Activated CD4-positive, alpha-beta T cell treated with anti-CD3 and anti-CD28 coated beads, Interleukin-2, amount 10 ng/mL, durations not matched to agents 7 days and 5 days (primary cell): Measurements from ENCODE around the gene PLXDC1. TPM values are rescaled to one million over a fixed set of nuclear protein-coding genes. Genes with fewer than 3 reads are reported as not detected.

Source experiments
- CTCF ChIA-PET: fragments of 350-600 bp; sonication (Branson Sonifier 250); formaldehyde crosslinking; loops from one replicate; lab custom pipeline; 2021; ENCODE audit warnings: antibody characterized with exemption; lab: Charles Lee
- POLR2A ChIA-PET: fragments of 350-600 bp; sonication (Branson Sonifier 250); formaldehyde crosslinking; loops from one replicate; lab custom pipeline; 2021; ENCODE audit warnings: antibody characterized with exemption; lab: Charles Lee
- DNase-seq: peaks from one replicate; pipeline ENCODE4 v3.0.0-alpha.2; 2020
- H3K27ac Mint-ChIP-seq: one replicate; pipeline ENCODE4 v1.8.0; 2021; ENCODE audit warnings: mild to moderate bottlenecking, moderate library complexity, mixed read lengths
- H3K27me3 Mint-ChIP-seq: one replicate; pipeline ENCODE4 v1.8.0; 2021; ENCODE audit warnings: mixed read lengths
- H3K36me3 Mint-ChIP-seq: one replicate; pipeline ENCODE4 v1.8.0; 2021; ENCODE audit warnings: low read depth, mixed read lengths
- H3K4me1 Mint-ChIP-seq: one replicate; pipeline ENCODE4 v1.8.0; 2021; ENCODE audit warnings: mixed read lengths
- H3K4me3 Mint-ChIP-seq: one replicate; pipeline ENCODE4 v1.8.0; 2021; ENCODE audit warnings: mild to moderate bottlenecking, moderate library complexity, mixed read lengths
- H3K9me3 Mint-ChIP-seq: one replicate; pipeline ENCODE4 v1.8.0; 2021; ENCODE audit warnings: mixed read lengths
- total RNA-seq, 2 experiments: library from RNA; stranded (reverse); gene quantifications; one replicate each; pipeline ENCODE4 v1.2.3, GENCODE V29; 2021

Gene PLXDC1
- total RNA-seq, 2 experiments from 2014 or later: 6.0 to 6.3 TPM

- POLR2A ChIA-PET: no interaction called here
- no peaks in the 10 kb centered on the region for H3K36me3 Mint-ChIP-seq
Measured at GRCh38 chr17:39114723-39115122, 36.7 kb downstream of the PLXDC1 start.

GRCh38 chr17:39113871-39114270 lies 37.6 kb downstream of the PLXDC1 start:
- no peak for DNase-seq
- H3K36me3 Mint-ChIP-seq: no peaks in the 10 kb centered on the region
- no peaks in the 10 kb centered on the region for H3K27me3 Mint-ChIP-seq
- H3K4me3 Mint-ChIP-seq: no peak overlapping the region
- no peaks in the 10 kb centered on the region for H3K9me3 Mint-ChIP-seq
- ChIA-PET POLR2A (no interaction called here), CTCF (interaction anchor here (0.6 to 1.7 kb wide), 2 partner anchors 39 to 1494 kb away, joined by 3 read pairs; no protein-coding TSS in a partner anchor)
- H3K4me1 Mint-ChIP-seq: peaks cover 2% of the 10 kb centered on the region
- no peak overlapping the region for H3K27ac Mint-ChIP-seq

More at GRCh38 chr17:39114723-39115122, 36.7 kb downstream of the PLXDC1 start:
- no peaks in the 10 kb centered on the region for H3K9me3 Mint-ChIP-seq
- H3K27me3 Mint-ChIP-seq: no peaks in the 10 kb centered on the region
- peaks cover 2% of the 10 kb centered on the region for H3K4me1 Mint-ChIP-seq
- H3K27ac Mint-ChIP-seq: no peak overlapping the region
- no peak overlapping the region for H3K4me3 Mint-ChIP-seq
- DNase-seq: no peak
- CTCF ChIA-PET: interaction anchor here (1.7 kb wide), 1 partner anchor 38 kb away, joined by 3 read pairs; no protein-coding TSS in a partner anchor

DNA sequence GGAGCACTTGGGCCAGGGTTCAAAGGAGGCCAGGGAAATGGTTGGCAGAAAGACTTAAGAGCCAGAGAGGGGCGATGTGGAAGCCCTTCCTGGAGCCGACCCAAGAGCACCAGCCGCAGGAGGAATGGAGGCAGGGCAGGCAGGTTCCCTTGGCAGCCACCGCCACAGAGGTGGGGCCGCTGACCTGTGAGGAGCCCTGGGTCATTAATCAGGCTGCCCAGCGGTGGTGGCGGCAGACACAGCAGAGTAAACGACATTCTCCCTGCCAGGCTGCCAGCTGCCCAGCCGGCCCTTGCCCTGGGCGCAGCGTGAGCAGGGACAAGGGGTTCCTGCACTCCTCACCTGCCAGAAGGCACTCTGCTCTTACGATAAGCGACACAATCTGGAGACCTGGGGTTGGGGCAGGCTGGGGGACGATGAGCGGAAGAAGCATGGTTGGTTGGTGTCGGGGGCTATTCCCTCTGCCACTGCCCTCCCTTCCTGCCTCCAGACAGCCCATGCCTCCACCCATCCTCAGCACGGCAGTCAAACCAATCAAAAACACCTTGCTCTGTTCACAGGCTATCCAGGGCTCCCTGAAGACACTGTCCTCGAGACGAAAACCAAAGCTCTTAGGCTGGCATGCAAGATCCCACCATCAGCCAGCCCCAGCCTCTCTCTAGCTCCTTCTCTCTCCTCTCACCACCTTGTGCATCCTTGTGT lies 40.9 kb downstream of the PLXDC1 start:
- H3K27me3 Mint-ChIP-seq: no peaks in the 10 kb centered on the region
- no peak overlapping the region for H3K27ac Mint-ChIP-seq
- H3K4me3 Mint-ChIP-seq: no peak overlapping the region
- no peak for DNase-seq
- no peaks in the 10 kb centered on the region for H3K36me3 Mint-ChIP-seq
- ChIA-PET POLR2A (no interaction called here), CTCF (no interaction called here)
- no peaks in the 10 kb centered on the region for H3K9me3 Mint-ChIP-seq
- H3K4me1 Mint-ChIP-seq: no peaks in the 10 kb centered on the region

GRCh38 chr17:39108461-39109375 lies 42.7 kb downstream of the PLXDC1 start:
- CTCF ChIA-PET: interaction anchor here (0.7 to 1.2 kb wide), 2 partner anchors 14 to 126 kb away, joined by 3 read pairs; no protein-coding TSS in a partner anchor
- no peaks in the 10 kb centered on the region for H3K4me1 Mint-ChIP-seq
- no peaks in the 10 kb centered on the region for H3K36me3 Mint-ChIP-seq
- H3K27me3 Mint-ChIP-seq: no peaks in the 10 kb centered on the region
- POLR2A ChIA-PET: no interaction called here
- no peak overlapping the region for H3K27ac Mint-ChIP-seq
- no peak for DNase-seq
- H3K9me3 Mint-ChIP-seq: no peaks in the 10 kb centered on the region
- H3K4me3 Mint-ChIP-seq: no peak overlapping the region

GRCh38 chr17:39107973-39108372 lies 43.5 kb downstream of the PLXDC1 start:
- Mint-ChIP-seq H3K9me3 (no peaks in the 10 kb centered on the region), H3K27ac (no peak overlapping the region), H3K27me3 (no peaks in the 10 kb centered on the region), H3K4me3 (no peak overlapping the region), H3K36me3 (no peaks in the 10 kb centered on the region), H3K4me1 (no peaks in the 10 kb centered on the region)
- DNase-seq: no peak
- ChIA-PET CTCF (no interaction called here), POLR2A (no interaction called here)

DNA sequence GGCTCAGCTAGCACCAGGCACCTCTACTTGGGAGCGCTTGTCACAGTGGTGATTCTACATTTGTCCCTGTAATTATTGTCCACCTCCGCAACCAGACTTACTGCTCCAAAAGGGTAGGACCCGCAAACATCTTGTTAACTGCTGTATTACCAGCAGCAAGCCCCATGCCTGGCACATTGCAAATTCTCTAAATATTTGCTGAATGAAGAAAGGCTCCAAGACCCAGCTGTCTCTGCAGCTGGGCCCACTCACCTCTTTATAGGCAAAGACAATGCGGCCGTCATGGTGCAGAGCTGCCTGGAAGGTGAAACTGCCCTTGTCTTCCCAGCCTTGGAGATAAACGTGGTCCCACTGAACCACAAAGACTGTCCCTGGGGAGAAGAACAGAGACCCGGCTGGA lies 44.3 kb downstream of the PLXDC1 start:
- Mint-ChIP-seq H3K4me3 (no peak overlapping the region), H3K27ac (no peak overlapping the region), H3K9me3 (no peaks in the 10 kb centered on the region), H3K4me1 (peaks cover 5% of the 10 kb centered on the region), H3K36me3 (no peaks in the 10 kb centered on the region), H3K27me3 (no peaks in the 10 kb centered on the region)
- DNase-seq: no peak
- ChIA-PET POLR2A (no interaction called here), CTCF (interaction anchor here (0.6 kb wide), 1 partner anchor 20 kb away, joined by 5 read pairs; no protein-coding TSS in a partner anchor)

DNA sequence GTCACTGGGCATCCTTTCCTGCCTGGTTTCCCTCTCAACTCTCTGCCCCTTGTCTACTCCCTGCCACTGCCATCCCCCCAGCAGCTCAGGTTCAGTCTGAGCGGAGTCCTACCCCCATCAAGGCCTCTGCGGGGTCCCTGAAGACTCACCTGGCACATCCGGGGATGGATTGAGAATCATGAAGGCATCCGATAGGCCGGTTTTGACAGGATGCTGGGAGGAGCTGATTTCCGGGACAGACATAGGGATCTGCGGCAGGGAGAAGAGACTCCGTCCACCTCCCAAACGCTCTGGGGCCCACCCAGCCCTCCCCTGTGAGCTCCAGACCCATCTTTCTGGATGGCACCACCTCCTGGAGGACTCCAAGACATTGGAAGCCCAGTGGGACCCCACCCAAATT lies 45.7 kb downstream of the PLXDC1 start:
- no peaks in the 10 kb centered on the region for H3K27me3 Mint-ChIP-seq
- POLR2A ChIA-PET: no interaction called here
- H3K9me3 Mint-ChIP-seq: no peaks in the 10 kb centered on the region

GRCh38 chr17:39104657-39105056 lies 46.8 kb downstream of the PLXDC1 start:
- CTCF ChIA-PET: no interaction called here
- Mint-ChIP-seq H3K27ac (no peak overlapping the region), H3K36me3 (no peaks in the 10 kb centered on the region), H3K27me3 (no peaks in the 10 kb centered on the region), H3K4me1 (peaks cover 18% of the 10 kb centered on the region), H3K4me3 (no peak overlapping the region), H3K9me3 (no peaks in the 10 kb centered on the region)
- POLR2A ChIA-PET: no interaction called here
- DNase-seq: no peak

More for the DNA sequence above, 45.7 kb downstream of the PLXDC1 start:
- Mint-ChIP-seq H3K36me3 (no peaks in the 10 kb centered on the region), H3K27ac (no peak overlapping the region), H3K4me1 (peaks cover 16% of the 10 kb centered on the region), H3K4me3 (no peak overlapping the region)
- CTCF ChIA-PET: interaction anchor here (0.6 to 1.0 kb wide), 2 partner anchors 36 to 59 kb away, joined by 3 to 4 read pairs; no protein-coding TSS in a partner anchor
- DNase-seq: no peak

- POLR2A ChIA-PET: no interaction called here
- CTCF ChIA-PET: no interaction called here
- no peak overlapping the region for H3K4me3 Mint-ChIP-seq
- no peak overlapping the region for H3K27ac Mint-ChIP-seq
- no peaks in the 10 kb centered on the region for H3K27me3 Mint-ChIP-seq
- H3K9me3 Mint-ChIP-seq: no peaks in the 10 kb centered on the region
- peaks cover 22% of the 10 kb centered on the region for H3K4me1 Mint-ChIP-seq
- no peaks in the 10 kb centered on the region for H3K36me3 Mint-ChIP-seq
- DNase-seq: no peak
Measured at GRCh38 chr17:39104046-39104445, 47.4 kb downstream of the PLXDC1 start.

GRCh38 chr17:39101091-39101490 lies 50.3 kb downstream of the PLXDC1 start:
- peaks cover 1% of the 10 kb centered on the region for H3K36me3 Mint-ChIP-seq
- H3K4me3 Mint-ChIP-seq: no peak overlapping the region
- no peak for DNase-seq
- no peaks in the 10 kb centered on the region for H3K27me3 Mint-ChIP-seq
- CTCF ChIA-PET: interaction anchor here (1.3 kb wide), 2 partner anchors 24 to 135 kb away, joined by 4 read pairs; no protein-coding TSS in a partner anchor
- no peak overlapping the region for H3K27ac Mint-ChIP-seq
- H3K9me3 Mint-ChIP-seq: no peaks in the 10 kb centered on the region
- H3K4me1 Mint-ChIP-seq: peaks cover 44% of the 10 kb centered on the region
- POLR2A ChIA-PET: no interaction called here

DNA sequence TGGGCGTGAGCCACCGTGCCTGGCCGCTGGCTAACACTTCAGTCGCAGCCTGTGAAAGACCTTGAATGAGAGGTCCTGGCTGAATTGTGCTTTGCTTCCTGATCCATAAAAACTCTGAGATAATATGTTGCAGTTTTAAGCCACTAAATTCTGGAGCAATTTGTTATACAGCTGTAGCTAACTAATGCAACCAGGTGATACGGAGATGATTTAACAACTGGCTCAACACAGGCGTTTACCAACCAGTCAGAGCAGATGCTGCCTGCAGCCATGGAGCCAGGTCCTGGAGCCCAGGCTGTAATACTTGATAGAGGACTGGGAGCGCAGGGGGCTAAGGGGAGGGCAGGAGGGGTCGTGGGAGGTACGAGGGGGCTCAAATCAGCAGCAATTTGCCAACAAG lies 50.9 kb downstream of the PLXDC1 start:
- Mint-ChIP-seq H3K36me3 (peaks cover 1% of the 10 kb centered on the region), H3K9me3 (no peaks in the 10 kb centered on the region), H3K27ac (no peak overlapping the region), H3K4me1 (peaks cover 50% of the 10 kb centered on the region), H3K27me3 (no peaks in the 10 kb centered on the region), H3K4me3 (no peak overlapping the region)
- CTCF ChIA-PET: interaction anchor here (1.3 kb wide), 1 partner anchor 24 kb away, joined by 4 read pairs; no protein-coding TSS in a partner anchor
- POLR2A ChIA-PET: no interaction called here
- no peak for DNase-seq

DNA sequence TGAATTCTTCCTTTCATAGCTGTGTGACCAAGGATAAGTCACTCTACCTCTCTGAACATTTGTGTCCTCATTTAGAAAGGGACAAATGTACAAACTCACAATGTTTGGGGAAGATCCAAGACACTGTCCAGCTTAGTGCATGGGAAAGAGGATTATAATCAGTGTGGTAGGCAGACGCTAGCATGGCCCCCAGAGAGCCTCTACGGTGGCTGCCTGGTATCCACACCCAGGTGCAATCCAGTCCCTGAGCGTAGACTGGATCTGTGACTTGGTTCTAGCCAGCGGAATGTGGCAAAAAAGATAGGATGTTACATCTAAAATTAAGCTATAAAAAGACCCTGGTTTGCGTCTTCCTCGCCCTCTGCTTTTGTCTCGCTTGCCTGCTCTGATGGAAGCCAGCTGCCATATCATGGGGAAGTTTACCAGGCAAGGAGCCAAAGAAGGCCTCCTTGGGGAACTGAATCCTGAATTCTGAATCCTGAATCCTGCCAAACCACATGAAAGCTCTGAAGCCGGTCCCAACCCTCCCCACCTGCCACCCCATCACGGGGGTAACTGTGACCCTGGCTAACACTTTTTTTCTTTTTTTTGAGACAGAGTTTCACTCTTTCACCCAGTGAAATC lies 51.7 kb downstream of the PLXDC1 start:
- Mint-ChIP-seq H3K27ac (no peak overlapping the region), H3K9me3 (no peaks in the 10 kb centered on the region), H3K4me1 (peaks cover 56% of the 10 kb centered on the region), H3K27me3 (no peaks in the 10 kb centered on the region), H3K4me3 (no peak overlapping the region), H3K36me3 (peaks cover 1% of the 10 kb centered on the region)
- POLR2A ChIA-PET: no interaction called here
- DNase-seq: no peak
- CTCF ChIA-PET: interaction anchor here (0.7 to 1.3 kb wide), 4 partner anchors 17 to 1696 kb away, joined by 3 to 4 read pairs (median 4); no protein-coding TSS in a partner anchor
